ENCODE results near the gene ZNF396. TPM values are rescaled to one million over a fixed set of nuclear protein-coding genes. Genes with fewer than 3 reads are reported as not detected.

The ZNF396 gene
- total and polyA plus RNA-seq, 2 donors (not counting 1 experiment from before 2014, with no cell fraction given) = 0.40 to 3.2 TPM

GRCh38 chr18:35335866-35336265, 41.3 kb downstream of the ZNF396 start:
- ATAC-seq (ENCODE audit: low read depth) = no peak
- ChIA-PET POLR2A (no interaction called here), CTCF (no interaction called here)
- no peak overlapping the region for H2AFZ ChIP-seq (ENCODE audit: insufficient read depth, low read depth, low read length, poor library complexity, severe bottlenecking)
- H3K27ac ChIP-seq (ENCODE audit: low read length in 2 of 2) = no peak overlapping the region
- TF ChIP-seq EZH2 (IDR thresholded peaks at IDR 0.05; ENCODE audit: borderline replicate concordance, insufficient read depth, low read depth, low read length, poor library complexity, severe bottlenecking) = no peak
- TF ChIP-seq, protein P1, sequence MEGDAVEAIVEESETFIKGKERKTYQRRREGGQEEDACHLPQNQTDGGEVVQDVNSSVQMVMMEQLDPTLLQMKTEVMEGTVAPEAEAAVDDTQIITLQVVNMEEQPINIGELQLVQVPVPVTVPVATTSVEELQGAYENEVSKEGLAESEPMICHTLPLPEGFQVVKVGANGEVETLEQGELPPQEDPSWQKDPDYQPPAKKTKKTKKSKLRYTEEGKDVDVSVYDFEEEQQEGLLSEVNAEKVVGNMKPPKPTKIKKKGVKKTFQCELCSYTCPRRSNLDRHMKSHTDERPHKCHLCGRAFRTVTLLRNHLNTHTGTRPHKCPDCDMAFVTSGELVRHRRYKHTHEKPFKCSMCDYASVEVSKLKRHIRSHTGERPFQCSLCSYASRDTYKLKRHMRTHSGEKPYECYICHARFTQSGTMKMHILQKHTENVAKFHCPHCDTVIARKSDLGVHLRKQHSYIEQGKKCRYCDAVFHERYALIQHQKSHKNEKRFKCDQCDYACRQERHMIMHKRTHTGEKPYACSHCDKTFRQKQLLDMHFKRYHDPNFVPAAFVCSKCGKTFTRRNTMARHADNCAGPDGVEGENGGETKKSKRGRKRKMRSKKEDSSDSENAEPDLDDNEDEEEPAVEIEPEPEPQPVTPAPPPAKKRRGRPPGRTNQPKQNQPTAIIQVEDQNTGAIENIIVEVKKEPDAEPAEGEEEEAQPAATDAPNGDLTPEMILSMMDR (IDR thresholded peaks at IDR 0.05) = no peak
- H3K4me3 ChIP-seq (ENCODE audit: control extremely low read depth in 1 of 5, extremely low read depth in 1 of 5, insufficient read depth in 1 of 5, low read depth in 2 of 5, low read length in 4 of 5) = no peak overlapping the region
- H3K4me1 Mint-ChIP-seq = peaks cover 28% of the 10 kb centered on the region
- peaks cover 0 to 1% (median 0%) of the 10 kb centered on the region in 3 donors for H3K9me3 ChIP-seq (ENCODE audit: control extremely low read depth in 1 of 3, control insufficient read depth in 2 of 3, insufficient read depth in 1 of 3, low read length in 2 of 3)
- intact Hi-C loops (cut with micrococcal nuclease) = no loop called here
- no peaks in the 10 kb centered on the region for H3K27me3 ChIP-seq (replicated peaks in 1 of 4; ENCODE audit: control extremely low read depth in 1 of 4, control insufficient read depth in 3 of 4, insufficient read depth in 4 of 4, low read length in 3 of 4)
- WGBS (ENCODE audit: insufficient coverage) = 100% methylated on average over 2 of the region's 4 CpGs
- H3K27ac Mint-ChIP-seq = no peak overlapping the region
- H3K27me3 Mint-ChIP-seq = no peaks in the 10 kb centered on the region
- H3K9ac ChIP-seq (ENCODE audit: low read length) = no peak overlapping the region
- H3K4me2 ChIP-seq (replicated peaks; ENCODE audit: low read depth, low read length, poor library complexity, severe bottlenecking) = no peak overlapping the region
- peaks cover 39 to 89% of the 10 kb centered on the region in 2 experiments for H3K36me3 ChIP-seq (replicated peaks in 1 of 2; ENCODE audit: control extremely low read depth in 1 of 2, control insufficient read depth in 1 of 2, extremely low read depth in 1 of 2, insufficient read depth in 2 of 2, low read length in 1 of 2)
- no peak overlapping the region for H3K4me3 Mint-ChIP-seq
- H3K4me1 ChIP-seq (ENCODE audit: control insufficient read depth in 2 of 2, insufficient read depth in 2 of 2, low read length in 2 of 2) = peaks cover 0 to 6% of the 10 kb centered on the region in 2 donors
- no peaks in the 10 kb centered on the region for H3K9me3 Mint-ChIP-seq (ENCODE audit: insufficient read depth)
- H4K20me1 ChIP-seq (ENCODE audit: control insufficient read depth, insufficient read depth, low read length, poor library complexity, severe bottlenecking) = peaks cover 60% of the 10 kb centered on the region
- H3K79me2 ChIP-seq (ENCODE audit: control insufficient read depth, insufficient read depth, low read length) = peaks cover 37% of the 10 kb centered on the region
- DNase-seq = no peak

DNA sequence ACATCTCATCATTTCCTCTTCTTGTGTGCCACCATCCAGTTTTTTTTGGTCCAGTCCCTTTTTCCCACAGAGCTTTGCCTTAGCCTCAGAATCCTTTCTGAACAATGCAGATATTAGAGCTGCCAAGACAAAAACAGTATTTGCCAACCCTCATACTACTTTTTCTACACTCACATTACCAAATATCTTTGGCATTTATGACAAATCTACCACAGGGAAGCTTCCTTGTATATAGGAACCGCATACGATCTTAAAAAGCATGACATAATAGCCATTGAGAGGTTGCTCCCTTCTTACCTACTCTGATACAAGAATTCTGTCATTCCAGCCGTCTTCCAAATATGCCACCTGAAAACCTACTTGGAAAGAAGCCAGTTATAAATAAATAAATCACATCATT, 42.3 kb downstream of the ZNF396 start:
- no peak overlapping the region for H3K4me3 Mint-ChIP-seq
- Histone ChIP-seq H3K27me3 (replicated peaks in 1 of 4; ENCODE audit: control extremely low read depth in 1 of 4, control insufficient read depth in 3 of 4, insufficient read depth in 4 of 4, low read length in 3 of 4) (no peaks in the 10 kb centered on the region), H3K4me3 (ENCODE audit: control extremely low read depth in 1 of 5, extremely low read depth in 1 of 5, insufficient read depth in 1 of 5, low read depth in 2 of 5, low read length in 4 of 5) (no peak overlapping the region), H3K9ac (ENCODE audit: low read length) (no peak overlapping the region), H3K36me3 (replicated peaks in 1 of 2; ENCODE audit: control extremely low read depth in 1 of 2, control insufficient read depth in 1 of 2, extremely low read depth in 1 of 2, insufficient read depth in 2 of 2, low read length in 1 of 2) (peaks cover 34 to 78% of the 10 kb centered on the region in 2 experiments), H3K4me2 (replicated peaks; ENCODE audit: low read depth, low read length, poor library complexity, severe bottlenecking) (no peak overlapping the region), H3K27ac (ENCODE audit: low read length in 2 of 2) (no peak overlapping the region), H2AFZ (ENCODE audit: insufficient read depth, low read depth, low read length, poor library complexity, severe bottlenecking) (no peak overlapping the region), H3K9me3 (ENCODE audit: control extremely low read depth in 1 of 3, control insufficient read depth in 2 of 3, insufficient read depth in 1 of 3, low read length in 2 of 3) (peaks cover 0 to 1% (median 0%) of the 10 kb centered on the region in 3 donors), H3K4me1 (ENCODE audit: control insufficient read depth in 2 of 2, insufficient read depth in 2 of 2, low read length in 2 of 2) (peaks cover 0 to 3% of the 10 kb centered on the region in 2 donors), H3K79me2 (ENCODE audit: control insufficient read depth, insufficient read depth, low read length) (peaks cover 26% of the 10 kb centered on the region), H4K20me1 (ENCODE audit: control insufficient read depth, insufficient read depth, low read length, poor library complexity, severe bottlenecking) (peaks cover 52% of the 10 kb centered on the region)
- POLR2A ChIA-PET = no interaction called here
- intact Hi-C loops (cut with micrococcal nuclease) = no loop called here
- no peaks in the 10 kb centered on the region for H3K9me3 Mint-ChIP-seq (ENCODE audit: insufficient read depth)
- ATAC-seq (ENCODE audit: low read depth) = no peak
- peaks cover 20% of the 10 kb centered on the region for H3K4me1 Mint-ChIP-seq
- no peak overlapping the region for H3K27ac Mint-ChIP-seq
- TF ChIP-seq EZH2 (IDR thresholded peaks at IDR 0.05; ENCODE audit: borderline replicate concordance, insufficient read depth, low read depth, low read length, poor library complexity, severe bottlenecking) = no peak
- TF ChIP-seq, protein P1 (IDR thresholded peaks at IDR 0.05) = no peak
- WGBS (ENCODE audit: insufficient coverage) = no CpG with 5 or more reads among the region's 3 CpGs
- no peaks in the 10 kb centered on the region for H3K27me3 Mint-ChIP-seq
- DNase-seq = no peak
- CTCF ChIA-PET = interaction anchor here (0.9 to 1.6 kb wide), 2 partner anchors 10 to 103 kb away, joined by 3 to 5 read pairs; no protein-coding TSS in a partner anchor

Data from B cell (primary cell).